HCT116 (cell line): Measurements from ENCODE around the gene PLCD4. TPM values are rescaled to one million over a fixed set of nuclear protein-coding genes. Genes with fewer than 3 reads are reported as not detected.

Experiments
- ATAC-seq: fragments of 200-7000 bp; cut with Tn5 transposase; 2 replicates; pipeline ENCODE4 v1.9.1; 2020; ENCODE audit warnings: mild to moderate bottlenecking, moderate library complexity
- BruUV-seq: library from RNA; stranded (reverse); fragments of 400-500 nt; replicated peaks from 2 replicates; lab custom pipeline; 2021; lab: Mats Ljungman, UMichigan
- CTCF ChIA-PET: fragments of 300-600 bp; sonication (Branson Sonifier 250); formaldehyde crosslinking; loops from one replicate; lab custom pipeline; 2021; ENCODE audit warnings: antibody characterized with exemption; lab: Charles Lee
- POLR2A ChIA-PET: fragments of 300-600, 350-600 bp; sonication (Branson Sonifier 250); formaldehyde crosslinking; loops from one replicate; lab custom pipeline; 2021; ENCODE audit warnings: antibody characterized with exemption; lab: Charles Lee
- RAD21 ChIA-PET, 2 experiments: fragments of 300-600 bp; sonication (Branson Sonifier 250); formaldehyde crosslinking; loops; one replicate each; lab custom pipeline; 2023; ENCODE audit warnings: low total read pairs in 2 of 2; ENCODE audit not compliant: uncharacterized antibody in 2 of 2, unreplicated experiment in 2 of 2, low non-redundant PET in 1 of 2; lab: Charles Lee
- DNase-seq: peaks from one replicate; pipeline ENCODE4 v3.0.0-alpha.2; 2010; ENCODE audit warnings: low read depth, low spot score
- H2AFZ ChIP-seq: fragments of 200-600 bp; shearing (Covaris generic), sonication (generic); 2 replicates; pipeline ENCODE4 v1.6.1; 2017; ENCODE audit warnings: low read depth, mixed run types, mixed read lengths, antibody characterized with exemption, low read length; ENCODE audit not compliant: poor library complexity, severe bottlenecking
- H3K27ac ChIP-seq: 2 replicates; pipeline ENCODE4 v1.5.1; 2012; ENCODE audit warnings: low read depth, low read length
- H3K27me3 ChIP-seq: fragments of 200-600 bp; sonication (generic); 2 replicates; pipeline ENCODE4 v1.6.1; 2016; ENCODE audit warnings: mixed run types, low read length, mixed read lengths; ENCODE audit not compliant: insufficient read depth
- H3K36me3 ChIP-seq, 2 experiments: fragments of 200-500 bp in 1 of 2; fragments of 200-600 bp in 1 of 2; sonication (Bioruptor generic) in 1 of 2; sonication (generic) in 1 of 2; 2 replicates each; pipeline versions ENCODE4 v1.5.1 to v1.6.1; 2014 to 2016; ENCODE audit warnings: low read length in 2 of 2, inconsistent platforms in 1 of 2, mixed read lengths in 1 of 2, mixed run types in 1 of 2; ENCODE audit not compliant: insufficient read depth in 2 of 2, control insufficient read depth in 1 of 2
- H3K4me1 ChIP-seq, 2 experiments: fragments of 200-600 bp in 1 of 2; sonication (generic) in 1 of 2; 2 replicates each; pipeline versions ENCODE4 v1.5.1 to v1.6.1; 2012 to 2017; ENCODE audit warnings: low read length in 2 of 2, inconsistent platforms in 1 of 2, mild to moderate bottlenecking in 1 of 2, mixed read lengths in 1 of 2, mixed run types in 1 of 2, moderate library complexity in 1 of 2; ENCODE audit not compliant: insufficient read depth in 2 of 2, control insufficient read depth in 1 of 2
- H3K4me2 ChIP-seq: fragments of 200-600 bp; sonication (generic); 2 replicates; pipeline ENCODE4 v1.6.1; 2017; ENCODE audit warnings: mixed run types, low read length, mixed read lengths
- H3K4me3 ChIP-seq, 2 experiments: fragments of 200-600 bp in 1 of 2; sonication (generic) in 1 of 2; replicated peaks in 1 of 2; 2 replicates each; pipeline ENCODE4 v1.5.1; 2011 to 2016; ENCODE audit warnings: low read length in 2 of 2, control low read depth in 1 of 2, low read depth in 1 of 2, mild to moderate bottlenecking in 1 of 2, mixed read lengths in 1 of 2, mixed run types in 1 of 2
- H3K79me2 ChIP-seq: fragments of 200-600 bp; sonication (generic); 2 replicates; pipeline ENCODE4 v1.6.1; 2017; ENCODE audit warnings: mild to moderate bottlenecking, mixed run types, low read length, moderate library complexity, mixed read lengths; ENCODE audit not compliant: insufficient read depth
- H3K9ac ChIP-seq: fragments of 200-600 bp; sonication (generic); 2 replicates; pipeline ENCODE4 v1.6.1; 2016; ENCODE audit warnings: low read length, mixed read lengths
- H3K9me2 ChIP-seq: fragments of 200-600 bp; sonication (generic), shearing (Covaris generic); 2 replicates; pipeline ENCODE4 v1.6.1; 2017; ENCODE audit warnings: mixed run types, mild to moderate bottlenecking, moderate library complexity; ENCODE audit not compliant: insufficient read depth
- H3K9me3 ChIP-seq, 2 experiments: fragments of 200-500 bp in 1 of 2; fragments of 200-600 bp in 1 of 2; sonication (Bioruptor generic) in 1 of 2; sonication (generic) in 1 of 2; 2 replicates each; pipeline ENCODE4 v1.6.1; 2014 to 2017; ENCODE audit warnings: low read length in 2 of 2, mixed read lengths in 2 of 2, inconsistent platforms in 1 of 2, low read depth in 1 of 2, mild to moderate bottlenecking in 1 of 2, mixed run types in 1 of 2, moderate library complexity in 1 of 2; ENCODE audit not compliant: control insufficient read depth in 1 of 2, insufficient read depth in 1 of 2
- H4K20me1 ChIP-seq: fragments of 200-600 bp; sonication (generic), shearing (Covaris generic); 2 replicates; pipeline ENCODE4 v1.6.1; 2017; ENCODE audit warnings: mixed run types, mild to moderate bottlenecking, moderate library complexity; ENCODE audit not compliant: insufficient read depth
- CEBPB ChIP-seq: IDR thresholded peaks from 2 replicates; pipeline ENCODE4 v1.6.1; 2012; ENCODE audit warnings: low read depth
- EGR1 ChIP-seq: IDR thresholded peaks from 2 replicates; pipeline ENCODE4 v1.6.1; 2012; ENCODE audit warnings: low read depth
- ELF1 ChIP-seq: IDR thresholded peaks from 2 replicates; pipeline ENCODE4 v1.6.1; 2012; ENCODE audit warnings: low read depth, borderline replicate concordance
- EZH2phosphoT487 ChIP-seq: fragments of 200-600 bp; IDR thresholded peaks from 2 replicates; pipeline ENCODE4 v1.6.1; 2018; ENCODE audit warnings: antibody characterized with exemption, borderline replicate concordance
- RAD21 ChIP-seq: IDR thresholded peaks from 2 replicates; pipeline ENCODE4 v1.6.1; 2012; ENCODE audit warnings: low read depth, mild to moderate bottlenecking
- SIN3A ChIP-seq: IDR thresholded peaks from 2 replicates; pipeline ENCODE4 v1.6.1; 2012; ENCODE audit warnings: low read depth
- SP1 ChIP-seq: IDR thresholded peaks from 2 replicates; pipeline ENCODE4 v1.6.1; 2012; ENCODE audit warnings: low read depth
- YY1 ChIP-seq: IDR thresholded peaks from 2 replicates; pipeline ENCODE4 v1.6.1; 2011; ENCODE audit warnings: low read length, low read depth, moderate library complexity, mild to moderate bottlenecking; ENCODE audit not compliant: insufficient replicate concordance; ENCODE audit errors: extremely low read depth
- intact Hi-C: fragments of 100-400 bp; cut with micrococcal nuclease; formaldehyde crosslinking; loops from 2 replicates; pipeline ENCODE4 v1.10.0; 2022
- total RNA-seq: library from RNA; stranded (reverse); gene quantifications from one replicate; pipeline ENCODE4 v1.2.1, GENCODE V29; 2021; ENCODE audit not compliant: unreplicated experiment
- TF ChIP-seq, protein P1 (sequence below): IDR thresholded peaks from 2 replicates; pipeline ENCODE4 v1.6.1; 2012; ENCODE audit warnings: low read depth
- TF ChIP-seq, protein P2 (sequence below): IDR thresholded peaks from 2 replicates; pipeline ENCODE4 v1.6.1; 2012
- TF ChIP-seq, protein P3 (sequence below): IDR thresholded peaks from 2 replicates; pipeline ENCODE4 v1.6.1; 2012

Gene PLCD4
- total RNA-seq, 1 experiment from 2014 or later: 0.64 TPM

DNA sequence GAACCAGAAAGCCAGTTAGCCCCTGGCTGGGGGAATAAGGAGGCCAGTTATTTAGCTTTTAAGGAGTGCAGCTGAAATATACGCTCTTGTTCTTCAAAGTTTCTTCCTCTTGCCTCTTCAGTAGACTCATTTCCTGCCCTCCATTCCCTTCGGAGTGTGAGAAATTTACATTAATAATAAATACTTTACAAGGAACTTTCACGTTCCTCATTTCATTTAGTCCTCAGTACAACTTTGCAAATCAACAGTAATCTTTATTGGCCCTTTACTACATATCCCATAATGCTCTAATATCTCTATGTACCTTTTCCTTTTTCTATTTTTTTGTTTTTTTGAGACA, 15.6 kb downstream of the PLCD4 start (continued):
- TF ChIP-seq, protein P1, sequence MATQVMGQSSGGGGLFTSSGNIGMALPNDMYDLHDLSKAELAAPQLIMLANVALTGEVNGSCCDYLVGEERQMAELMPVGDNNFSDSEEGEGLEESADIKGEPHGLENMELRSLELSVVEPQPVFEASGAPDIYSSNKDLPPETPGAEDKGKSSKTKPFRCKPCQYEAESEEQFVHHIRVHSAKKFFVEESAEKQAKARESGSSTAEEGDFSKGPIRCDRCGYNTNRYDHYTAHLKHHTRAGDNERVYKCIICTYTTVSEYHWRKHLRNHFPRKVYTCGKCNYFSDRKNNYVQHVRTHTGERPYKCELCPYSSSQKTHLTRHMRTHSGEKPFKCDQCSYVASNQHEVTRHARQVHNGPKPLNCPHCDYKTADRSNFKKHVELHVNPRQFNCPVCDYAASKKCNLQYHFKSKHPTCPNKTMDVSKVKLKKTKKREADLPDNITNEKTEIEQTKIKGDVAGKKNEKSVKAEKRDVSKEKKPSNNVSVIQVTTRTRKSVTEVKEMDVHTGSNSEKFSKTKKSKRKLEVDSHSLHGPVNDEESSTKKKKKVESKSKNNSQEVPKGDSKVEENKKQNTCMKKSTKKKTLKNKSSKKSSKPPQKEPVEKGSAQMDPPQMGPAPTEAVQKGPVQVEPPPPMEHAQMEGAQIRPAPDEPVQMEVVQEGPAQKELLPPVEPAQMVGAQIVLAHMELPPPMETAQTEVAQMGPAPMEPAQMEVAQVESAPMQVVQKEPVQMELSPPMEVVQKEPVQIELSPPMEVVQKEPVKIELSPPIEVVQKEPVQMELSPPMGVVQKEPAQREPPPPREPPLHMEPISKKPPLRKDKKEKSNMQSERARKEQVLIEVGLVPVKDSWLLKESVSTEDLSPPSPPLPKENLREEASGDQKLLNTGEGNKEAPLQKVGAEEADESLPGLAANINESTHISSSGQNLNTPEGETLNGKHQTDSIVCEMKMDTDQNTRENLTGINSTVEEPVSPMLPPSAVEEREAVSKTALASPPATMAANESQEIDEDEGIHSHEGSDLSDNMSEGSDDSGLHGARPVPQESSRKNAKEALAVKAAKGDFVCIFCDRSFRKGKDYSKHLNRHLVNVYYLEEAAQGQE: no peak

DNA sequence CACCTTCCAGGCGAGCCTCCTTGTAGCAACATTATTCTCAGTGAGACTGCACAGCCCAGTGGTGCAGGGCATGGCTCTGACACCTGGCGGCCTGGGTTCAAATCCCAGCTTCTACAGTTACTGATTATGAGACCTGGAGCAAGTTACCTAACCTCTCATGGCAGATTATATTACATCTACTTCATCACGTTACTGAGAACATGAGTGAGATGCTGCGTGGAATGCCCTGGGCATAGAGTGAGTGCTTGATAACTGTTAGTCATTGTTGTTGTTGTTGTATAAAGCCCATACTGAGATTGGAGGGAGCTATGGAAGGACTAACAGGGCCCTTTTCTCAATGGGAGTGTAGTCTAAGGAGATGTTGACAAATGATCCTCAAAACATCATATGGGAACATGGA, 18.7 kb downstream of the PLCD4 start:
- no peaks in the 10 kb centered on the region for H3K79me2 ChIP-seq
- ChIA-PET CTCF (no interaction called here), POLR2A (no interaction called here), RAD21 (no interaction called here)
- no peaks in the 10 kb centered on the region for H4K20me1 ChIP-seq
- no peak overlapping the region for H3K4me2 ChIP-seq
- no peak for ATAC-seq
- no peaks in the 10 kb centered on the region for H3K9me3 ChIP-seq
- intact Hi-C loops: no loop called here
- H2AFZ ChIP-seq: no peak overlapping the region
- no peak overlapping the region for H3K9ac ChIP-seq
- H3K27ac ChIP-seq: no peak overlapping the region
- H3K27me3 ChIP-seq: no peaks in the 10 kb centered on the region
- H3K4me3 ChIP-seq: no peak overlapping the region
- no peaks in the 10 kb centered on the region for H3K9me2 ChIP-seq
- no peaks in the 10 kb centered on the region for H3K36me3 ChIP-seq
- DNase-seq: no peak
- BruUV-seq: no TSS peak
- H3K4me1 ChIP-seq: peaks cover 0 to 4% of the 10 kb centered on the region in 2 experiments; a peak in 2 of 4 replicates
- TF ChIP-seq YY1 (no peak), CEBPB (no peak), EZH2phosphoT487 (no peak), ELF1 (no peak), RAD21 (no peak), SP1 (no peak), EGR1 (no peak), SIN3A (no peak)
- TF ChIP-seq, protein P2, sequence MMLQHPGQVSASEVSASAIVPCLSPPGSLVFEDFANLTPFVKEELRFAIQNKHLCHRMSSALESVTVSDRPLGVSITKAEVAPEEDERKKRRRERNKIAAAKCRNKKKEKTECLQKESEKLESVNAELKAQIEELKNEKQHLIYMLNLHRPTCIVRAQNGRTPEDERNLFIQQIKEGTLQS: no peak
- TF ChIP-seq, protein P3, sequence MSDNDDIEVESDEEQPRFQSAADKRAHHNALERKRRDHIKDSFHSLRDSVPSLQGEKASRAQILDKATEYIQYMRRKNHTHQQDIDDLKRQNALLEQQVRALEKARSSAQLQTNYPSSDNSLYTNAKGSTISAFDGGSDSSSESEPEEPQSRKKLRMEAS: no peak
